Fibroblast of pulmonary artery (primary cell): Measurements from ENCODE around the gene UHRF1.
"Not testable (repeated sequence)": the region's sequence is repeated elsewhere in the genome, so short reads cannot be mapped to it uniquely, and the experiment has no call there.

Experiments used
- DNase-seq: peaks from one replicate; pipeline ENCODE4 v3.0.0-alpha.2; 2010; ENCODE audit warnings: low read depth
- H3K4me3 ChIP-seq: replicated peaks from 2 replicates; pipeline ENCODE4 v1.5.1; 2011; ENCODE audit warnings: low read depth, mild to moderate bottlenecking, control low read depth, low read length, moderate library complexity
- CTCF ChIP-seq: IDR thresholded peaks from 2 replicates; pipeline ENCODE4 v1.5.1; 2011; ENCODE audit warnings: mild to moderate bottlenecking, control low read depth, low read length, inconsistent platforms; ENCODE audit errors: missing control alignments

The UHRF1 gene

GRCh38 chr19:4969772-4970531, 60.7 kb downstream of the UHRF1 start:
- H3K4me3 ChIP-seq: peak overlapping the region; percentile 78
- TF ChIP-seq CTCF: no peak
- no peak for DNase-seq

GRCh38 chr19:4970558-4971423, 61.5 kb downstream of the UHRF1 start:
- DNase-seq: no peak
- no peak for TF ChIP-seq CTCF
- H3K4me3 ChIP-seq: peak overlapping the region; percentile 78

DNA sequence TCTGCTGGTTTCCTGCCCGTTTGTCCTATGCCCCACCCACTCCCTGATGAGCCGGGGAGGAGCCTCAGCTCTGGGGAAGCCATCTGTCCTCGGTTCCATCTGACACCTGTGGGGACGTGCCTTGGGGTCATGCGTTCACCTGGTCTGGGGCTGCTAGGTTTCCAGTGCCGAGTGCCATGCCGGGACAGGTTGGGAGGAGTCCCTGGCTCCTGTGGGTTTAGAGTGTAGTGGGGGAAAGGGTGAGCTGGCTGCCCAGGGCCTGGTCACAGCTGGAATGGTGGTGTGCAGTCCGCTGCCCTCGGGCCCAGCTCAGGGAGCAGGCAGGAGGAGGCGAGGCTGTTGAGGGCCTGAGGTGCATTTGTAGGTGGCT, 62.1 kb downstream of the UHRF1 start:
- H3K4me3 ChIP-seq: peak overlapping the region; percentile 78
- no peak for DNase-seq
- TF ChIP-seq CTCF: no peak

DNA sequence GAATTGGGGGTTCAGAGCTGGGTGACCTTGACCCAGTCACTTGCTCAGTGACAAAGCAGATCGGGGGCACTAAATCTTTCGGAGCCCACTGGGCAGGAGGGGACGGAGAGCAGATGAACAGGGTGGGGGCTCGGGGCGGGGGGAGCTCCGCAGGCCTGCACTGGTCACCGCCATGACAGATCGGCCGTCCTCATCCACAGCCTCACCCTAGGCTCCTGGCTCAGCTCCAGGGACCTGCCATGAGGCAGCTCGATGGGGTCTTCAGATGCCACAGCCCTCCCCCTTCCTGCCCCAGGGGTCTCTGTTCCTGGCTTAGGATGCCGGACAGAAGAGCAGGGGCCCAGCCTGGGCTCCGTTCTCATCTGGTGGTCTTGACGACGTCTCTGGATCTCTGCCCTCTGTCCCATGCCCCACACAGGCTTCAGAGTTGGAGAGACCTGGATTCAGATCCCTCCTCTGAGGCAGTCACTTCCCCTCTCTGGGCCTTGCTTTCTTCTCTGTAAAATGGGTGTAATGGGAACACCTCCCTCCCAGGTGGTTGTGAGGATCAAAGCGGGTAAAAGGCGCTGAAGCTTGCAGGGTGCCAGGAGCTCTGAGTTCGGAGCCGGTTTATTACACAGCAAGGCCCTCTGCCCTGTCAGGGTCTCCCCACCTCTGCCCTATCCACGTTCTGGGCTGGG, 62.7 kb downstream of the UHRF1 start:
- no peak overlapping the region for H3K4me3 ChIP-seq
- DNase-seq: no peak
- TF ChIP-seq CTCF: no peak

GRCh38 chr19:4972509-4973230, 63.4 kb downstream of the UHRF1 start:
- TF ChIP-seq CTCF: no peak
- peak; percentile 47 for DNase-seq
- no peak overlapping the region for H3K4me3 ChIP-seq

DNA sequence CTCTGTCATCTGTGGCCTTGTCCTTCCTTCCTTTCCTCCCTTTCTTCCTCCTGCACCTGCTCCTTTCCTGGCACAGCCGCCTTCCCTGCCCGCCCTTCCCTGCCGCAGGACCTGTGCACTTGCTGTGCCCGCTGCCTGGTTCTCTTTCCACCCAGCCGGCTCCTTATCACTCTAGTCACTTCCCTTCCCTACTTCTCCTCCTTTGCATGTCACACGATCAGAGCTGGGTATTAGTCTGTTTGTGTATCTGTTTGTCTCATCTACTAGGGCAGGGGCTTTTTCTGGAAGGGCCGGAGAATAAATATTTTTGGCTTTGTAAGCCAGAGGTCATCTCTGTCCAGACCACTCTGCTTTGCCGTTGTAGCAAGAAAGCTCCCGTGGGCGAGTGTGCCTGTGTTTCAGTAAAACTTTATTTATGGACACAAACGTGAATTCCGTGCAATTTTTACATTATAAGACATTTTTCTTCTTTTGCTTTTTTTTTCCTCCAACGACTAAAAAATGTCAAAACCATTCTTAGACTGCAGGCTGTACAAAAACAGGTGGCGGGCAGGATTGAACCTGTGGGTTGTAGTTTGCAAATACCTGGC, 65.7 kb downstream of the UHRF1 start:
- no peak for DNase-seq
- TF ChIP-seq CTCF: no peak
- no peak overlapping the region for H3K4me3 ChIP-seq

DNA sequence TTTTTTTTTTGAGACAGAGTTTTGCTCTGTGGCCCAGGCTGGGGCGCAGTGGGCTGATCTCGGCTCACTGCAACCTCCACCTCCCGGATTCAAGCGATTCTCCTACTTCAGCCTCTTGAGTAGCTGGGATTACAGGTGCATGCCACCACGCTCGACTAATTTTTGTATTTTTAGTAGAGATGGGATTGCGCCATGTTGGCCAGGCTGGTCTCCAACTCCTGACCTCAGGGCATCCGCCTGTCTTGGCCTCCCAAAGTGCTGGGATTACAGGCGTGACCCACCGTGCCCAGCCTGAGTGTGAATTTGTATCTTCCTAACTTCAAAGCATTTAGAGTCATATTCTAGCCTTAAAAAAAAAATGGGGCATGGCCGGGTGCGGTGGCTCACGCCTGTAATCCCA, 66.3 kb downstream of the UHRF1 start:
- not testable (repeated sequence) for H3K4me3 ChIP-seq, DNase-seq
